Karpas-422 (cell line): ENCODE data around the gene ABCA1. TPM values are rescaled to one million over a fixed set of nuclear protein-coding genes. Genes with fewer than 3 reads are reported as not detected.

Experiments used
- DNase-seq: peaks from one replicate; pipeline ENCODE4 v3.0.0-alpha.2; 2015
- H2AFZ ChIP-seq: fragments of 200-600 bp; sonication (generic); 2 replicates; pipeline ENCODE4 v1.6.1; 2014; ENCODE audit warnings: antibody characterized with exemption, low read length, mixed read lengths
- H3K27ac ChIP-seq: fragments of 200-600 bp; sonication (generic); 2 replicates; pipeline ENCODE4 v1.5.1; 2014; ENCODE audit warnings: mild to moderate bottlenecking, low read length, moderate library complexity
- H3K27me3 ChIP-seq: fragments of 200-600 bp; sonication (generic); 2 replicates; pipeline ENCODE4 v1.6.1; 2014; ENCODE audit warnings: low read length, mixed read lengths
- H3K36me3 ChIP-seq: fragments of 200-600 bp; sonication (generic); 2 replicates; pipeline ENCODE4 v1.6.1; 2014; ENCODE audit warnings: low read length, mixed read lengths; ENCODE audit not compliant: insufficient read depth
- H3K4me1 ChIP-seq: fragments of 200-600 bp; sonication (generic); 2 replicates; pipeline ENCODE4 v1.6.1; 2014; ENCODE audit warnings: mild to moderate bottlenecking, low read length, mixed read lengths
- H3K4me2 ChIP-seq: fragments of 200-600 bp; sonication (generic); 2 replicates; pipeline ENCODE4 v1.6.1; 2014; ENCODE audit warnings: low read length, low read depth, mild to moderate bottlenecking; ENCODE audit not compliant: poor library complexity, severe bottlenecking
- H3K4me3 ChIP-seq: fragments of 200-600 bp; sonication (generic); 2 replicates; pipeline ENCODE4 v1.5.1; 2014; ENCODE audit warnings: mild to moderate bottlenecking, antibody characterized with exemption, low read length, mixed read lengths
- H3K79me2 ChIP-seq: fragments of 200-600 bp; sonication (generic); 2 replicates; pipeline ENCODE4 v1.6.1; 2014; ENCODE audit warnings: mild to moderate bottlenecking, low read length, mixed read lengths
- H3K9ac ChIP-seq: fragments of 200-600 bp; sonication (generic); 2 replicates; pipeline ENCODE4 v1.6.0; 2014; ENCODE audit warnings: low read length
- H3K9me2 ChIP-seq: fragments of 200-600 bp; sonication (generic), shearing (Covaris generic); replicated peaks from 2 replicates; pipeline ENCODE4 v1.6.0; 2014; ENCODE audit warnings: mild to moderate bottlenecking, low read length, moderate library complexity; ENCODE audit not compliant: insufficient read depth
- H3K9me3 ChIP-seq: fragments of 300-700, 200-600 bp; sonication (generic); 2 replicates; pipeline ENCODE4 v1.6.1; 2014; ENCODE audit warnings: low read length, mixed read lengths
- H4K20me1 ChIP-seq: fragments of 200-600 bp; sonication (generic); 2 replicates; pipeline ENCODE4 v1.6.1; 2014; ENCODE audit warnings: mild to moderate bottlenecking, antibody characterized with exemption, low read length, low read depth; ENCODE audit not compliant: insufficient read depth
- total RNA-seq: library from RNA; depleted of rRNA; stranded (reverse); fragments of >200 nt; shearing (Covaris generic); gene quantifications from 2 replicates; pipeline ENCODE4 v1.2.3, GENCODE V29; 2014; ENCODE audit warnings: low replicate concordance

The ABCA1 gene
- total RNA-seq, 1 experiment from 2014 or later, result 4.7 TPM

- Histone ChIP-seq H4K20me1 (no peaks in the 10 kb centered on the region), H3K9me3 (no peaks in the 10 kb centered on the region), H3K4me3 (no peak overlapping the region), H2AFZ (0 out of 2 replicates have a peak overlapping the region, but pooled peaks have one; percentile 12), H3K36me3 (no peaks in the 10 kb centered on the region), H3K9me2 (no peaks in the 10 kb centered on the region), H3K9ac (no peak overlapping the region), H3K79me2 (no peaks in the 10 kb centered on the region), H3K27me3 (no peaks in the 10 kb centered on the region), H3K27ac (no peak overlapping the region), H3K4me1 (peaks cover 21% of the 10 kb centered on the region), H3K4me2 (no peak overlapping the region)
- DNase-seq, result no peak
Measured at GRCh38 chr9:104895572-104895971, 32.4 kb downstream of the ABCA1 start.

GRCh38 chr9:104892701-104893100 lies 35.3 kb downstream of the ABCA1 start:
- Histone ChIP-seq H3K27me3 (no peaks in the 10 kb centered on the region), H3K4me3 (no peak overlapping the region), H3K4me1 (peaks cover 25% of the 10 kb centered on the region), H3K9ac (no peak overlapping the region), H3K9me2 (no peaks in the 10 kb centered on the region), H3K79me2 (no peaks in the 10 kb centered on the region), H3K4me2 (peak overlapping the region; percentile 44), H3K36me3 (no peaks in the 10 kb centered on the region), H3K9me3 (no peaks in the 10 kb centered on the region), H4K20me1 (no peaks in the 10 kb centered on the region), H2AFZ (no peak overlapping the region), H3K27ac (0 out of 2 replicates have a peak overlapping the region, but pooled peaks have one; percentile 11)
- no peak for DNase-seq

GRCh38 chr9:104890433-104890770 lies 37.6 kb downstream of the ABCA1 start:
- no peaks in the 10 kb centered on the region for H3K9me3 ChIP-seq
- no peaks in the 10 kb centered on the region for H3K36me3 ChIP-seq
- H3K4me3 ChIP-seq, result no peak overlapping the region
- no peaks in the 10 kb centered on the region for H4K20me1 ChIP-seq
- H3K9me2 ChIP-seq, result no peaks in the 10 kb centered on the region
- H3K27me3 ChIP-seq, result no peaks in the 10 kb centered on the region
- no peak overlapping the region for H3K4me2 ChIP-seq
- no peaks in the 10 kb centered on the region for H3K79me2 ChIP-seq
- peaks cover 23% of the 10 kb centered on the region for H3K4me1 ChIP-seq
- DNase-seq, result no peak
- no peak overlapping the region for H3K27ac ChIP-seq
- no peak overlapping the region for H3K9ac ChIP-seq
- H2AFZ ChIP-seq, result no peak overlapping the region

- H3K36me3 ChIP-seq, result no peaks in the 10 kb centered on the region
- H3K4me3 ChIP-seq, result no peak overlapping the region
Measured at GRCh38 chr9:104885818-104886709, 41.9 kb downstream of the ABCA1 start.

GRCh38 chr9:104883169-104883568 lies 44.8 kb downstream of the ABCA1 start:
- Histone ChIP-seq H3K4me3 (no peak overlapping the region), H3K27ac (no peak overlapping the region), H2AFZ (no peak overlapping the region), H3K79me2 (no peaks in the 10 kb centered on the region), H3K4me2 (no peak overlapping the region), H3K9me2 (no peaks in the 10 kb centered on the region), H3K4me1 (peaks cover 18% of the 10 kb centered on the region), H3K9ac (no peak overlapping the region), H3K27me3 (no peaks in the 10 kb centered on the region), H3K9me3 (no peaks in the 10 kb centered on the region), H3K36me3 (no peaks in the 10 kb centered on the region), H4K20me1 (no peaks in the 10 kb centered on the region)
- no peak for DNase-seq

More at GRCh38 chr9:104885818-104886709, 41.9 kb downstream of the ABCA1 start:
- H3K9me3 ChIP-seq, result no peaks in the 10 kb centered on the region
- no peak overlapping the region for H3K9ac ChIP-seq
- no peaks in the 10 kb centered on the region for H4K20me1 ChIP-seq
- H2AFZ ChIP-seq, result no peak overlapping the region
- peaks cover 22% of the 10 kb centered on the region for H3K4me1 ChIP-seq
- no peak overlapping the region for H3K27ac ChIP-seq
- no peak overlapping the region for H3K4me2 ChIP-seq
- H3K9me2 ChIP-seq, result no peaks in the 10 kb centered on the region
- no peaks in the 10 kb centered on the region for H3K27me3 ChIP-seq
- no peaks in the 10 kb centered on the region for H3K79me2 ChIP-seq
- no peak for DNase-seq

GRCh38 chr9:104882566-104882965 lies 45.4 kb downstream of the ABCA1 start:
- no peak overlapping the region for H3K27ac ChIP-seq
- no peaks in the 10 kb centered on the region for H3K79me2 ChIP-seq
- H3K36me3 ChIP-seq, result no peaks in the 10 kb centered on the region
- peaks cover 18% of the 10 kb centered on the region for H3K4me1 ChIP-seq
- no peaks in the 10 kb centered on the region for H4K20me1 ChIP-seq
- H3K4me3 ChIP-seq, result no peak overlapping the region
- H3K4me2 ChIP-seq, result no peak overlapping the region
- DNase-seq, result no peak
- H2AFZ ChIP-seq, result no peak overlapping the region
- no peak overlapping the region for H3K9ac ChIP-seq
- no peaks in the 10 kb centered on the region for H3K9me3 ChIP-seq
- H3K9me2 ChIP-seq, result no peaks in the 10 kb centered on the region
- no peaks in the 10 kb centered on the region for H3K27me3 ChIP-seq

GRCh38 chr9:104882086-104882485 lies 45.9 kb downstream of the ABCA1 start:
- H3K27me3 ChIP-seq, result no peaks in the 10 kb centered on the region
- H3K9ac ChIP-seq, result no peak overlapping the region
- peaks cover 18% of the 10 kb centered on the region for H3K4me1 ChIP-seq
- no peak overlapping the region for H3K27ac ChIP-seq
- no peak overlapping the region for H3K4me3 ChIP-seq
- no peaks in the 10 kb centered on the region for H3K79me2 ChIP-seq
- H4K20me1 ChIP-seq, result no peaks in the 10 kb centered on the region
- no peaks in the 10 kb centered on the region for H3K36me3 ChIP-seq
- no peaks in the 10 kb centered on the region for H3K9me3 ChIP-seq
- no peak overlapping the region for H3K4me2 ChIP-seq
- H2AFZ ChIP-seq, result no peak overlapping the region
- H3K9me2 ChIP-seq, result no peaks in the 10 kb centered on the region
- DNase-seq, result no peak

GRCh38 chr9:104879555-104880309 lies 48.2 kb downstream of the ABCA1 start:
- Histone ChIP-seq H3K9me2 (no peaks in the 10 kb centered on the region), H3K27ac (no peak overlapping the region), H3K9ac (no peak overlapping the region), H3K79me2 (no peaks in the 10 kb centered on the region), H3K27me3 (no peaks in the 10 kb centered on the region), H3K9me3 (no peaks in the 10 kb centered on the region), H3K36me3 (no peaks in the 10 kb centered on the region), H3K4me3 (no peak overlapping the region), H4K20me1 (no peaks in the 10 kb centered on the region), H2AFZ (no peak overlapping the region), H3K4me2 (no peak overlapping the region), H3K4me1 (peaks cover 10% of the 10 kb centered on the region)
- no peak for DNase-seq
